A673 (cell line): Measurements from ENCODE around the gene COL3A1. TPM values are rescaled to one million over a fixed set of nuclear protein-coding genes. Genes with fewer than 3 reads are reported as not detected.

ENCODE experiments used
- BruUV-seq: library from RNA; stranded (reverse); fragments of 400-500 nt; replicated peaks from 2 replicates; lab custom pipeline; 2021; lab: Mats Ljungman, UMichigan
- CTCF ChIA-PET: fragments of 300-600 bp; sonication (Branson Sonifier 250); formaldehyde crosslinking; loops from one replicate; lab custom pipeline; 2022; ENCODE audit warnings: antibody characterized with exemption; lab: Charles Lee
- POLR2A ChIA-PET: fragments of 300-600 bp; sonication (Branson Sonifier 250); formaldehyde crosslinking; loops from one replicate; lab custom pipeline; 2022; ENCODE audit warnings: antibody characterized with exemption; ENCODE audit not compliant: low non-redundant PET; lab: Charles Lee
- DNase-seq: peaks from one replicate; pipeline ENCODE4 v3.0.0-alpha.2; 2015; ENCODE audit warnings: low spot score
- H3K27ac ChIP-seq: fragments of 200-600 bp; sonication (generic); 2 replicates; pipeline ENCODE4 v1.5.1; 2016; ENCODE audit warnings: mixed run types, low read depth, mild to moderate bottlenecking, mixed read lengths, antibody characterized with exemption, low read length; ENCODE audit not compliant: poor library complexity, severe bottlenecking
- H3K27me3 ChIP-seq: fragments of 200-600 bp; sonication (generic); replicated peaks from 2 replicates; pipeline ENCODE4 v1.6.1; 2017; ENCODE audit warnings: mixed run types, low read depth, mild to moderate bottlenecking, mixed read lengths, antibody characterized with exemption, low read length; ENCODE audit not compliant: insufficient read depth, poor library complexity
- H3K36me3 ChIP-seq: fragments of 200-600 bp; sonication (generic); 2 replicates; pipeline ENCODE4 v1.6.1; 2016; ENCODE audit warnings: mixed run types, mild to moderate bottlenecking, mixed read lengths, antibody characterized with exemption, low read length; ENCODE audit not compliant: insufficient read depth, poor library complexity, severe bottlenecking
- H3K4me1 ChIP-seq: fragments of 200-600 bp; sonication (generic); 2 replicates; pipeline ENCODE4 v1.6.1; 2017; ENCODE audit warnings: mixed run types, mild to moderate bottlenecking, mixed read lengths, antibody characterized with exemption, low read length; ENCODE audit not compliant: insufficient read depth, poor library complexity, severe bottlenecking
- H3K4me3 ChIP-seq: fragments of 200-600 bp; sonication (generic); 2 replicates; pipeline ENCODE4 v1.5.1; 2016; ENCODE audit warnings: low read depth, mixed run types, mild to moderate bottlenecking, mixed read lengths, low read length; ENCODE audit not compliant: poor library complexity, severe bottlenecking
- H3K9me3 ChIP-seq: fragments of 200-600 bp; sonication (generic); 2 replicates; pipeline ENCODE4 v1.6.1; 2016; ENCODE audit warnings: mixed run types, low read depth, mild to moderate bottlenecking, mixed read lengths, antibody characterized with exemption, low read length; ENCODE audit not compliant: poor library complexity, severe bottlenecking
- EZH2 ChIP-seq: fragments of 200-600 bp; sonication (generic); IDR thresholded peaks from 2 replicates; pipeline ENCODE4 v1.6.1; 2017; ENCODE audit warnings: borderline replicate concordance, low read depth, mild to moderate bottlenecking, mixed read lengths, antibody characterized with exemption, low read length; ENCODE audit not compliant: poor library complexity, severe bottlenecking
- intact Hi-C: fragments of 100-400 bp; cut with micrococcal nuclease; formaldehyde crosslinking; loops from one replicate; pipeline ENCODE4 v1.10.0; 2022; ENCODE audit not compliant: unreplicated experiment
- total RNA-seq: library from RNA; stranded (reverse); gene quantifications from 2 replicates; pipeline ENCODE4 v1.2.3, GENCODE V29; 2021
- TF ChIP-seq, protein P1 (sequence below): fragments of 300-800, 200-600 bp; sonication (generic); conservative IDR thresholded peaks from 2 replicates; pipeline ENCODE4 v1.5.1; 2017; ENCODE audit warnings: low read depth, mild to moderate bottlenecking, antibody characterized with exemption, low read length, moderate library complexity, mixed read lengths

COL3A1 gene
- total RNA-seq, 1 experiment from 2014 or later, result 12.6 TPM

DNA sequence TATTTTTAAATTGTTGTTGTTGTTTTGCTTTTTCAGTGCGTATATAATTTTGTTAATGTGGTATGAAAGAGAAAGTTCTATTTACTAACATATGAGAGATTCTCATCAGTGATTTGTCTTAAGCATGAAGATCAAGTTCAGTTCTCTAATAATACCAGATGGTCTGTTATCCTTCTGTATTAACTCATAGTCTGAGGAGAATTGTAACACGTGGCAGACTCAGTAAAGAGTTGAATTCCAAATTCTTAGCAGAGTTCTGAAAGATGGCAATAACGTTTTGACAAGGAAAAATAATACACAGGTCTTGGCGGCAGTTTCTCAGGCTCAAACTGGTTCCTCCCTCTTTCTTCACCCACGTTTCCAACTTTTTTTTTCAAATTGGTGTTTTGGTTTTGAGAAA, 17.2 kb upstream of the COL3A1 start:
- Histone ChIP-seq H3K27me3 (no peaks in the 10 kb centered on the region), H3K36me3 (no peaks in the 10 kb centered on the region), H3K4me3 (no peak overlapping the region), H3K27ac (no peak overlapping the region), H3K4me1 (no peaks in the 10 kb centered on the region), H3K9me3 (no peaks in the 10 kb centered on the region)
- ChIA-PET CTCF (no interaction called here), POLR2A (no interaction called here)
- intact Hi-C loops, result no loop called here
- no peak for DNase-seq
- TF ChIP-seq EZH2, result no peak
- TF ChIP-seq, protein P1, sequence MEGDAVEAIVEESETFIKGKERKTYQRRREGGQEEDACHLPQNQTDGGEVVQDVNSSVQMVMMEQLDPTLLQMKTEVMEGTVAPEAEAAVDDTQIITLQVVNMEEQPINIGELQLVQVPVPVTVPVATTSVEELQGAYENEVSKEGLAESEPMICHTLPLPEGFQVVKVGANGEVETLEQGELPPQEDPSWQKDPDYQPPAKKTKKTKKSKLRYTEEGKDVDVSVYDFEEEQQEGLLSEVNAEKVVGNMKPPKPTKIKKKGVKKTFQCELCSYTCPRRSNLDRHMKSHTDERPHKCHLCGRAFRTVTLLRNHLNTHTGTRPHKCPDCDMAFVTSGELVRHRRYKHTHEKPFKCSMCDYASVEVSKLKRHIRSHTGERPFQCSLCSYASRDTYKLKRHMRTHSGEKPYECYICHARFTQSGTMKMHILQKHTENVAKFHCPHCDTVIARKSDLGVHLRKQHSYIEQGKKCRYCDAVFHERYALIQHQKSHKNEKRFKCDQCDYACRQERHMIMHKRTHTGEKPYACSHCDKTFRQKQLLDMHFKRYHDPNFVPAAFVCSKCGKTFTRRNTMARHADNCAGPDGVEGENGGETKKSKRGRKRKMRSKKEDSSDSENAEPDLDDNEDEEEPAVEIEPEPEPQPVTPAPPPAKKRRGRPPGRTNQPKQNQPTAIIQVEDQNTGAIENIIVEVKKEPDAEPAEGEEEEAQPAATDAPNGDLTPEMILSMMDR, result no peak
- BruUV-seq, result no TSS peak

DNA sequence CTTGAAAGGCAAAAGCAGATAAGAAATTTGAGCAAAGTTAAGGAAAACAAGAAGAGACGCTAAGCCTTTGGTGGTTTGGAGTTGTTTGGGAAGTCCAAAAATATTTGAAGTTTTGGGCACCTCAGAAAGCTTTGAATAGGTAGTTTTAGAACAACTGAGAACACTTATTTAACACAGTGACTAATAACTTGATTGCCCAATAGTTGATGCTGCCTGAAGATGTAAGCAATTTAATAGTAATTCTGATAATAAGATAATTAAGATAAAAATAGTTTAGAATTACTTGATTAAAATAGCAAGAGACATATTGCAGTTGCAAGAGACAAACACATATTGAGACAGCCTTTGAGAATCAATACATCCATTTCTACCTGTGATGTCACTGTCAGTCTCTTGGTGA, 16.5 kb upstream of the COL3A1 start:
- POLR2A ChIA-PET, result no interaction called here
- no peak for DNase-seq
- no peak overlapping the region for H3K4me3 ChIP-seq
- TF ChIP-seq EZH2, result no peak
- TF ChIP-seq, protein P1, result no peak
- H3K27me3 ChIP-seq, result no peaks in the 10 kb centered on the region
- peaks cover under 1% of the 10 kb centered on the region for H3K4me1 ChIP-seq
- intact Hi-C loops, result no loop called here
- no TSS peak for BruUV-seq
- no peak overlapping the region for H3K27ac ChIP-seq
- H3K36me3 ChIP-seq, result no peaks in the 10 kb centered on the region
- H3K9me3 ChIP-seq, result no peaks in the 10 kb centered on the region
- CTCF ChIA-PET, result no interaction called here

DNA sequence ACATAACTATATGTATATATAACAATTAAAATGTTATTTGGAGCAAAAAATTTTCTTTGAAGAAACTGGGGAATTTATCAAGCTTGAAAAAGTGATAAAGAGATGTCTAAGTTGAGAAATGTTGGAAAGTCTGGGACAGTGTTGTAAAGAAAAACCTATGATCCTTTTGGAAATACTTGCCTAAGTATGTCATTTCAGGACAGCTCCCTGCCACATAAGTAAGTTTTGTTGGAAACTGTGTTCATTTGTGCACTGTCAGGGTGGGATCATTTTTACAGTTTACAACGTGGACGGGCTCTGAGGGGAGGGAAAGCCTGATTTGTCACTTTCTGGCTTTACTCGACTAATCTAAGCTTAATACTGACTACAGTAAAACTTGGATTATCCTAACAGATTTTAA, 10.4 kb upstream of the COL3A1 start:
- CTCF ChIA-PET, result interaction anchor here (0.5 kb wide), 1 partner anchor 1051 kb away, joined by 3 read pairs; no protein-coding TSS in a partner anchor
- intact Hi-C loops, result no loop called here
- BruUV-seq, result no TSS peak

More for the DNA sequence above, 10.4 kb upstream of the COL3A1 start:
- Histone ChIP-seq H3K36me3 (no peaks in the 10 kb centered on the region), H3K27ac (no peak overlapping the region), H3K27me3 (no peaks in the 10 kb centered on the region), H3K9me3 (no peaks in the 10 kb centered on the region), H3K4me1 (peaks cover 17% of the 10 kb centered on the region), H3K4me3 (no peak overlapping the region)
- POLR2A ChIA-PET, result no interaction called here
- DNase-seq, result no peak
- TF ChIP-seq, protein P1, result no peak
- no peak for TF ChIP-seq EZH2
